GM19397 (cell line): ENCODE measurements around the gene KDM4B.
"Not testable (repeated sequence)": the region's sequence is repeated elsewhere in the genome, so short reads cannot be mapped to it uniquely, and the experiment has no call there.

Experiments used
- ATAC-seq: cut with Tn5 transposase; IDR thresholded peaks from one replicate; pipeline ENCODE4 v1.9.1; 2021; ENCODE audit warnings: mild to moderate bottlenecking, moderate library complexity; ENCODE audit not compliant: unreplicated experiment

The KDM4B gene

GRCh38 chr19:5011476-5012238 lies 42.7 kb downstream of the KDM4B start:
- no peak for ATAC-seq

GRCh38 chr19:5012688-5013457 lies 44.0 kb downstream of the KDM4B start:
- ATAC-seq: no peak

DNA sequence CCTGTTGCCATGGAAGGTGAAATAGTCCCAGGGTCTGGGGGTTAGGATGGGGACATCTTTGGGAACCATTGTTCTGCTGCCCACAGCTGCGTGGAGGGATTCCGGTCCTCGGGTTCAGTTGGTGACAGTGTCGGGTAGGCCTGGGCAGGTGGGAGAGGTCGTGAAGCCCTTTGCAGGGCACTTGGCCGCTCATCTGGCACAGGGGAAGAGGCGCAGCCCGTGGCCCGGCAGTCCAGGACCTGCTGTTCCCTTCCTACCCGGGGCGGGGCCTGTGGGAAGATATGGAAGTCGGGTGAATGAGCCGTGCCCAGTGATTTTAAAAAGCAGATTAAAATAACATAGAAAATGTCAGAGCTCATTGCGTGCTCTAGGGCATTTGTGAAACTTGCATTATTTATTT lies 44.8 kb downstream of the KDM4B start:
- no peak for ATAC-seq

DNA sequence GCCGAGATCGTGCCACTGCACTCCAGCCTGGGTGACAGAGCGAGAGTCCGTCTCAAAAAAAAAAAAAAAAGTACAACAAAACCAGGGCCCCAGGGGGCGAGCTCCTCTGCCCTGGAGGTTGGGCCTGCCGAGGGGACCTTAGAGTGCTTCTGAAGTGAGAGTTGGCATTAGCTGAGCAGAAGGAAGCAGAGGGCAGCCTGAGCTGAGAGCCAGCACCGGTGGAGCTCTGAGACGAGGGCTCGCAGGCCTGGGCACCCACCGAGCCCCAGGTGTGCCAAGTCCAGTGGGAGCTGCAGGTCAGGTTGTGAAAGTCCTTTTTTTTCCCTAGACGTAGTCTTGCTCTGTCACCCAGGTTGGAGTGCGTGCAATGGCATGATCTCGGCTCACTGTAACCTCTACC lies 46.0 kb downstream of the KDM4B start:
- no peak for ATAC-seq

DNA sequence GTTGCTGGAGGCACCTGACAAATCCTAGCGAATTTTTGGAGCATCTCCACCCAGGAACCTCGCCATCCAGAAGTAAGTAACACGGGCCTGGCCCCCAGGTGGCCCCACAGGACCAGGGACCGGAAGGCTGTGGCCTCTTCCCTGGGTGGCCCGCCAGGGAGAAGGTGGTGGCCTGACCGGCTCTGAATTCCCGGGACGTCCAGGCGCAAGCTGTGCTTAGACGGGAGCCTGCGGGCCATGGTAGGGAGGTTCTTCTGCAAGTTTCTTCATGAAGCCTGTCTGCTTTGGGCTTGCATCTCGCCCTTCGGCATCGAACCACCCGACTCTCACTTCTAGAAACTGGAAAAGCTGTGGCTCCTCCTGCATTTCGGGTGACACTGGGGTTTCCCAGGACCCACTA lies 47.4 kb downstream of the KDM4B start:
- no peak for ATAC-seq

GRCh38 chr19:5016781-5017180 lies 47.9 kb downstream of the KDM4B start:
- ATAC-seq: no peak

DNA sequence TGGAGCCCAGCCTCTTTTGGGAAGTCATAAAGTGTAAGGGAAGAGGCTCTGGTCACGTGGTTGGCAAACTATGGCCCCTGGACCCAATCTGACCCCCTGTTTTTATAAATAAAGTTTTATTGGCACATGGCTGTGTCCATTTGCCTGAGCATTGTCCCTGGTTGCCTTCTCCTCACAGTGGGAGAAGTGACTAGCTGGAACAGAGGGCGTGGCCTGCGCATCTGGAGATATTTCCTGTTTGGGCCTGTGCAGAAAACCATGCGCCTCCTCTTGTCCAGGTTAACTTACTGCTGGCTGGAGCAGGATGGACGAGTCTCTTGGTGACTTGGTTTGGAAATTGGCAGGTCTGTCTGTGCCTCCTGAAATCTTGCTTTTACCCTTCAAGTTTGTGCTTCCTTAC lies 48.3 kb downstream of the KDM4B start:
- ATAC-seq: no peak

DNA sequence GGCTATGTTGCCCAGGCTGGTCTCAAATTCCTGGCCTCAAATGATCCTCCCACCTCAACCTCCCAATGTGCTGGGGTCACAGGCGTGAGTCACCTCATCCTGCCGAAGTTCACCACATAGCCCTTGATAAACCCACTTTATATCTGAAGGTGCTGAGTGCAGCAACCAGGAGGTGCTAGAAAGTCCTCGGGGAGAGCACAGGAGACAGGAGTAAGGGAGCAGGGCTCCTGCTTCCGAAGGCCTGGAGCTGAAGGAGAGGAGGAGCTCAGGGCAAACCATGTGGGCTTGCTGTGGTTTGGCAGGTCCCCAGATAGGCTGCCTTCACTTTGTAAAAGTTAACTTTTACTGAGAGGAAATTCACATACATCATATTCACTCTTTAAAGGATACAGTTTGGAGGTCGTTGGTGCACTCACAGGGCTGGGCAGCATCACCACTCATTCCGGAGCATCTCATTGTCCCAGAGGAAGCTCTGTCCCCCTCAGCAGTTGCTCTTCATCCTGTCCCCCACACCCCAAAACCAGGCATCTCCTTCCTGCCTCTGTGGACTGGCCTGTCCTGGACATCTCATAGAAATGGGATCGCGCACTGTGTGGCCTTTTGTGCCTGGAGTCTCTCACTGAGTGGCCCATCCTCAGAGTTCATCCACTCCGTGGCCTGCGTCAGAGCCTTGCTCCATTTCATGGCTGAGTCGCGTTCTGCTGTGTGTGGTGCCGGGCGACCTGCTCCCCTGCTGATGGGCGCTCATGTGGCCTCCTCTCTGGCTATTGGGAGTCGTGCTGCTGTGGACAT lies 49.5 kb downstream of the KDM4B start:
- no peak for ATAC-seq

DNA sequence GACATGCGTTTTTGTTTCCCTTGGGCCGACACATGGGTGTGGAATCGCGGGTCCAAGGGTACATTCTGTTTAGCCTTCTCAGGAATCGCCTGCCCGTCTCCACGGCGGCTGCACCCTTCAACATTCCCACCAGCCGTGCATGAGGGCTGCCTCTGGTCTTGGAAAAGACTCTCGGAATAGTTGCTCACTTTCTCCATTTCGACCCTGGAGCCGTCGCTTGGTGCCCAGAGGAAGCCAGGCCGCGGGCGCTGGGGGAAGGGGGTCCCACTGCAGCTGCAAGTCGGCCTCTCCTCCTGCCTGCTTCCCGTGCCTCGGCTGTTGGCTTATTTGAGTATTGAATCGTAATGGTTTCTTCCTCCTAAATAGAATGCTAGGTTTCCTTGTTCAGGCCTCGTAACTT lies 51.5 kb downstream of the KDM4B start:
- no peak for ATAC-seq

DNA sequence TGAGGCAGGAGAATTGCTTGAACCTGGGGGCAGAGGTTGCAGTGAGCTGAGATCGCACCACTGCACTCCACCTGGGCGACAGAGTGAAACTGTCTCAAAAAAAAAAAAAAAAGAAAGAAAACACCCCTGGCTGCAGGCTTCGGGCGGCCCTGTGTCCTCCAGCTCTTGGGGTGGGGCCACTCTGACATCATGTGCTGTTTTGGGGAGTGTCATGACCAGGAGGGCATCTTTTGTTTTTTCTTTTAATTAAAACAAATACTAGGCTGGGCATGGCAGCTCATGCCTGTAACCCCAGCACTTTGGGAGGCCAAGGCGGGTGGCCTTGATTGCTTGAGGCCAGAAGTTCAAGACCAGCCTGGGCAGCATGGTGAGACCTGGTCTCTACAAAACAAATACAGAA lies 52.1 kb downstream of the KDM4B start:
- ATAC-seq: no peak

DNA sequence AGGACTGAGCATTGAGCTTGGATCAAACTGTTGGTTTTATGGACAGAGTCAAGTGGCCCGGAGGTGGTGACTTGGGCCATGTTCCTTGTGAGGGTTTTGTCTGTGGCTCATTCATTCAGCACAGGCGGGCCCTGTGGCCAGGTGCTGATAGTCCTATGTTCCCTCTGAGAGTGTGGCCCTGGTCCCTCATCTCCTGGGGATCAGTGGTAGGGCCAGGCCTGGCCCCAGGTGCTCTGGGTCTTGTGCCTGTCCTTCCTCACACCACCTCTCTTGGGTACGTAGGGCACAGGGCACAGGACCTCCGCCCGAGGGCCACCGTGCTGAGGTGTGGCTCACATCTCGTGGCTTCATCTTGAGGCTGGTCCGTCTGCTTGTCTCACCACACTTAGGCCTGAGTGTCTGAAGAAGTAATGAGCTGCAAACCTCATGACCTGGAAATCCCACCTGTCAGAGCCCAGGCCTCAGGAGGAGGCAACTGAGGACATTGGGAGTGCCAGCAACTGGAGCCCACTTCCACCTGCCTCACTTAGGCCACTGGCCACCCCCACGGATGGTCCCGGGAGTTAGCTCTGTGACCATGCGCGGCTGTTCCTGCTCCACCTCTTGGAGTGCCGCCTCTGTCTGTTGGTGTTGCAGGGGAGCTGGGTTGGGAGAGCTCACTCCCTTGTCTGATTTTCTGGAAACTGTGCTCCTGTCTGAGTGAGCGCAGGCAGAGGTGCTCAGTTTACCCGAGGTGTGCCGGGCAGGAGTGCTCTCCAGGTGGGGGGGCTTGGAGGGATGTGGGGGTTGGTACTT lies 53.4 kb downstream of the KDM4B start:
- no peak for ATAC-seq

DNA sequence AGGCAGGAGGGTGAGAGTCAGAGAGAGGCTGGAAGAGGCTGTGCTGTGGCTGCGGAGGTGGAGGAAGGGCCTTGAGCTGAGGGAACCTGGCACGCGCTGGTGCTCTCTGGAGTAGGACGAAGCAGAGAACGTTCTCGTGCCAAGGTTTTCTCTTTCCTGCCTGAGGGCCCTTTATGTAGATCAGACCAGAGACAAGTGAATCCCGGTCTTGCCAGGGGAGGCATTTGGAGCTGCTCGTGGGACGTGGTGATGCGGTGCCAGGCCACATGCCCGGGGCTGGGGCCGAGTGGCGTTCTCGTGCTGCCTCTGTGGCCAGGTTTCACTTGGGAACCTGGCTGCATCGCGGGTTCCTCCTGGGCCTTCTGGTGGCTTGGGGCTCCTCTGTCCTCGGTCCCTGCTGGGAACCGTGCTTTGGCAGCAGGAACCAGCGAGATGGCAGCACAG lies 54.2 kb downstream of the KDM4B start:
- no peak for ATAC-seq

- ATAC-seq: no peak
Observed at GRCh38 chr19:5024282-5024681, 55.4 kb downstream of the KDM4B start.

GRCh38 chr19:5025027-5025426 lies 56.1 kb downstream of the KDM4B start:
- no peak for ATAC-seq

- no peak for ATAC-seq
Observed at GRCh38 chr19:5026706-5027273, 57.9 kb downstream of the KDM4B start.

DNA sequence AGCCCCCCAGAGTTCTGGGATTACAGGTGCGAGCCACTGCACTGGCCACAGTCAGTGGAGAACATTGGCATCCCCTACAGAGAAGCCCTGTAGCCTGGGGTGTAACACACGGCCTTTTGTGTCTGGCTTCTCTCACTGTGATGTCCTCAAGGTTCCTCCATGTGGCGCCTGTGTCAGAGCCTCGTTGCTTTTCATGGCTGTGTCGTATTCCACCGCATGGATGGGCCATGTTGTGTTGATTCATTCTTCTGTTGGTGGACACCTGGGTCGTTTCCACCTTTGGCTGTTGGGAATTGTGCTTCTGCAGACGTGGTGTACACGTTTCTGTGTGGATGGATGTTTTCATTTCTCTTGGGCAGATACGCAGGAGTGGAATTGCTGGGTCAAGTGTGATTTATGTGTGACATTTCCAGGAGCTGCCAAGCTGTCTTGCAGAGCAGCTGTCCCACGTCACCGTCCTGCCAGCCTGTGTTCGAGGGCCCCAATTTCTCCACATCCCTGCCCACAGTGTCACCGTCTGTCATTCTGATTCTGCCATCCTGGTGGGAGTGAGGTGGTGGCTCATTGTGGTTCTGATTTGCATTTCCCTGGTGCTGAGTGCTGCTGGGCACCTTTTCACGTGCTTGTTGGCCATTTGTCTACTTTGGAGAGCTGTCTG lies 59.4 kb downstream of the KDM4B start:
- ATAC-seq: no peak

DNA sequence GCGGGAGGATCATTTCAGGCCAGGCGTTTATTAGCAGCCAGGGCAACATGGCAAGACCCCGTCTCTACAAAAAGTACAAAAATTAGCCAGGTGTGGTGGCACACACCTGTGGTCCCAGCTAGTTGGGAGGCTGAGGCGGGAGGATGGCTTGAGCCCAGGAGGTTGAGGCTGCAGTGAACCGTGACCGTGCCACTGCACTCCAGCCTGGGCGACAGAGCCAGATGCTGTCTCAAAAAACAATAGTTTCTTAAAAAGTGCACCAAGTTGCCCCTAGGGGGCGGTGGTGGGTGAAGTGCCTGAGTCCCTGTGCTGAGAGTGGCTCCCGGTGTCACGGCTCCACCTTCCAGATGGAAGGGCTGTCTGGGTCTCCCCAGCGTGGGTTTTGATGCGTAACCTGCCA lies 60.7 kb downstream of the KDM4B start:
- not testable (repeated sequence) for ATAC-seq

DNA sequence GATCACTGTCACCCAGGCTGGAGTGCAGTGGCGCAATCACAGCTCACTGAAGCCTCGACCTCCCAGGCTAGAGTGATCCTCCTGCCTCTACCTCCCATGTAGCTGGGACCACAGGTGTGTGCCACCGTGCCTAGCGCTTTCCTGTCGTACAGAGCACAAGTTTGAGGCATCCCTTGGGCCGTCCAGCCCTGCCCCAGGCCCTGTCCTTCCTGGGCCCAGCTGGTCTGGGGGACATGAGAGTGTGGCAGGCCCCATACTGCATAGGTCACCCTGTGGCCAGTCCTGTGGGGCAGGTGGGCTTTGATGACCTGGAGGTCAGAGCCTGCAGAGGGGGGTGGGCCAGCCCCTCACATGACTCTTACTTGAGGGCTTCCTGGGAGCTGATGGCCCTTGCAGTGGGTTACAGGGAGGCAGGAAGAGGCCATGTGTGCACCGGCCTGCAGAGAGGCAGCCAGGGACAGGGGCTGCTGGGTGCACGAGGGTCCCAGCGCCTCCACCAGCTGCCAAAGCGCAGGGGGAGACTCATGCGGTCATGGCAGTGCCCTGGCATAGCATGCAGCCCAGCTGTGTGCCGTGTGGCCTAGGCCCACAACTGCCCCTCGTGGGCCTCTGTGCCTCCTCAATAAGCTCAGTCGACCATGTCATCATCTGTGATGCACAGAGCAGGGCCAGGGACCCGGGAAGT lies 61.4 kb downstream of the KDM4B start:
- no peak for ATAC-seq

DNA sequence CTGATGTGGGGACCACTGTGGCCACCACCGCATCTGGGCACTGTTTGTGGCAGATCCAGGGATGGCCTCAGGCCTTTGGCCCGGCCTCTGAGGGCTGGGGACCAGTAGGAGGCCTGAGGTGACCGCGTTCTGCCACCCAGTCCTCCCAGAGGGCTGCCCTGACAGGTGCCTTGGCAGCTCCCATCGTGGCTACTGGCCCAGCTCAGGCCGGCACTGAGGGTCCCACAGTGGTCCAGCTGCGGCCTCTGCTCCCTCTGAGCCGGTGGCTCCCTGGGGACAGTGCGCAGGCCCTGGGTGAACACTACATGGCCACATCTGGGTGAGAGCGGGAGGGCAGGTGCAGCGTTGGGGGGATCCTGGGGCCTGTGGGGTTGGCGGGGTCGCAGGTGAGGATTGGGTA lies 61.9 kb downstream of the KDM4B start:
- no peak for ATAC-seq
